Hepatocyte (in vitro differentiated cells): Measurements from ENCODE around the gene DTNA.

ENCODE experiments used
- CTCF ChIP-seq: fragments of 200-600 bp; sonication (generic); IDR thresholded peaks from 2 replicates; pipeline ENCODE4 v1.5.1; 2016; ENCODE audit warnings: antibody characterized with exemption, mild to moderate bottlenecking; ENCODE audit not compliant: poor library complexity
- EZH2 ChIP-seq: fragments of 200-600 bp; sonication (generic); IDR thresholded peaks from 2 replicates; pipeline ENCODE4 v1.6.1; 2016; ENCODE audit warnings: antibody characterized with exemption, mild to moderate bottlenecking, borderline replicate concordance
- EZH2phosphoT487 ChIP-seq: fragments of 200-600 bp; sonication (generic); IDR thresholded peaks from one replicate; pipeline ENCODE4 v1.6.1; 2018; ENCODE audit warnings: antibody characterized with exemption, mild to moderate bottlenecking, low read depth, moderate library complexity; ENCODE audit not compliant: unreplicated experiment, severe bottlenecking

GRCh38 chr18:34734056-34734455, 24.0 kb downstream of the DTNA start:
- TF ChIP-seq CTCF, result no peak
- no peak for TF ChIP-seq EZH2
- TF ChIP-seq EZH2phosphoT487, result no peak
